Gastrocnemius medialis (tissue), 4 donors: ENCODE data around the gene LSM8.

Source experiments
- POLR2A ChIP-seq, 2 donors: fragments of 450-650 bp; IDR thresholded peaks; one replicate each; pipeline ENCODE4 v1.6.1; 2017; ENCODE audit warnings: antibody characterized with exemption in 2 of 2, mild to moderate bottlenecking in 2 of 2, moderate library complexity in 2 of 2
- TF ChIP-seq, protein P1 (sequence below), 5 experiments: fragments of 450-650 bp in 3 of 5; fragments of 200-600 bp in 2 of 5; sonication (generic) in 2 of 5; IDR thresholded peaks in 4 of 5; conservative IDR thresholded peaks in 1 of 5; 1 replicate in 4 of 5; 2 replicates in 1 of 5; pipeline ENCODE4 v1.5.1; 2016 to 2019; ENCODE audit warnings: antibody characterized with exemption in 5 of 5, mild to moderate bottlenecking in 3 of 5, moderate library complexity in 3 of 5

DNA sequence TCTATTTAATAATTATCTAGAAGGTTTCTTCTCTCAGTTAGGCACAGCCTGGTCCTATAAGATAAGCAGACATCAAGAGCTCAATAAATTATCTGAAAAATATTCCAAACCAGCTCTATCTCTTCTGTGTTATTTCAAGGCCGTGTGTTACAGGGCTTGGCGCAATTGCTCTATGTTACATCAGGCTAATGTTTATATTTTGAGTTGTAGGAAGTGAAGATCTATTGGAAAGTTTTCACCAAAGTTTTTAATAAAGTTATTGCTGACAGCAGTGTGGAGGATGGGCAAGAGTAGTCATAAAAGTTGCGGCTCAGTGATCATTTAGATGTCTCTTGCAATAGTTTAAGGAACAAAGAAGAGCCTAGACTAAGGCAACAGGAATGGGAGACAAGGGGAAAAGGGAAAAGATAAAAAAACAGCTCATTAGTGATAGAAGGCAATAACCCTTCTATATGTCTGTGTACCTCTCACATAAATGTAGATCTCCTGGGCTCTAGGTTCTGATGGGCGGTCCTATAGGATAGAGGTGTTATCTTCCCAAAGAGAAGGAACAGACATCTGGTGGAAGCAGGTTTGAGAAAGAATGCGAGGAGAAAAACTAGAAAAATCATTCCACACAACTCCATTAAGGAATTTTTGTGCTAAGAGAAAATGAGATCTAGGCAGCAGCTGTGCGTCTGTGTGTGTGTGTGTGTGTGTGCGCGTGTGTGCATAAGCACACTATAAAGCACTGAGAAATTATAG, 34.6 kb downstream of the LSM8 start:
- TF ChIP-seq, protein P1, sequence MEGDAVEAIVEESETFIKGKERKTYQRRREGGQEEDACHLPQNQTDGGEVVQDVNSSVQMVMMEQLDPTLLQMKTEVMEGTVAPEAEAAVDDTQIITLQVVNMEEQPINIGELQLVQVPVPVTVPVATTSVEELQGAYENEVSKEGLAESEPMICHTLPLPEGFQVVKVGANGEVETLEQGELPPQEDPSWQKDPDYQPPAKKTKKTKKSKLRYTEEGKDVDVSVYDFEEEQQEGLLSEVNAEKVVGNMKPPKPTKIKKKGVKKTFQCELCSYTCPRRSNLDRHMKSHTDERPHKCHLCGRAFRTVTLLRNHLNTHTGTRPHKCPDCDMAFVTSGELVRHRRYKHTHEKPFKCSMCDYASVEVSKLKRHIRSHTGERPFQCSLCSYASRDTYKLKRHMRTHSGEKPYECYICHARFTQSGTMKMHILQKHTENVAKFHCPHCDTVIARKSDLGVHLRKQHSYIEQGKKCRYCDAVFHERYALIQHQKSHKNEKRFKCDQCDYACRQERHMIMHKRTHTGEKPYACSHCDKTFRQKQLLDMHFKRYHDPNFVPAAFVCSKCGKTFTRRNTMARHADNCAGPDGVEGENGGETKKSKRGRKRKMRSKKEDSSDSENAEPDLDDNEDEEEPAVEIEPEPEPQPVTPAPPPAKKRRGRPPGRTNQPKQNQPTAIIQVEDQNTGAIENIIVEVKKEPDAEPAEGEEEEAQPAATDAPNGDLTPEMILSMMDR (IDR thresholded peaks at IDR 0.05 in 4 of 5, conservative IDR thresholded peaks at IDR 0.05 in 1 of 5): no peak
- no peak for TF ChIP-seq POLR2A (IDR thresholded peaks at IDR 0.05)
